Mesenchymal stem cell (in vitro differentiated cells and primary cell): ENCODE results near the gene MDM2.

ENCODE experiments used
- DNase-seq: peaks from one replicate; pipeline ENCODE4 v3.0.0-alpha.2; 2013
- H2AFZ ChIP-seq: one replicate; pipeline ENCODE4 v1.6.1; 2013; ENCODE audit warnings: low read depth, mild to moderate bottlenecking, control low read depth, inconsistent platforms, low read length, moderate library complexity
- H2AK5ac ChIP-seq: 2 replicates; pipeline ENCODE4 v1.6.1; 2013; ENCODE audit warnings: low read length, moderate library complexity, mild to moderate bottlenecking, inconsistent platforms; ENCODE audit not compliant: severe bottlenecking
- H2BK120ac ChIP-seq: one replicate; pipeline ENCODE4 v1.6.1; 2013; ENCODE audit warnings: low read depth, mild to moderate bottlenecking, inconsistent platforms, low read length, moderate library complexity
- H2BK12ac ChIP-seq, 2 experiments: one replicate each; pipeline ENCODE4 v1.6.1; 2013; ENCODE audit warnings: inconsistent platforms in 2 of 2, low read length in 2 of 2, mild to moderate bottlenecking in 2 of 2, moderate library complexity in 2 of 2, control low read depth in 1 of 2
- H2BK15ac ChIP-seq: one replicate; pipeline ENCODE4 v1.6.1; 2013; ENCODE audit warnings: mild to moderate bottlenecking, low read depth, inconsistent platforms; ENCODE audit not compliant: poor library complexity, severe bottlenecking
- H2BK5ac ChIP-seq: 2 replicates; pipeline ENCODE4 v1.6.1; 2013; ENCODE audit warnings: low read depth, mild to moderate bottlenecking, low read length, control low read depth, inconsistent platforms; ENCODE audit not compliant: poor library complexity, severe bottlenecking
- H3K14ac ChIP-seq, 2 experiments: one replicate each; pipeline ENCODE4 v1.6.1; 2013; ENCODE audit warnings: inconsistent platforms in 2 of 2, low read length in 2 of 2, control low read depth in 1 of 2, mild to moderate bottlenecking in 1 of 2, moderate library complexity in 1 of 2
- H3K18ac ChIP-seq, 2 experiments: one replicate each; pipeline ENCODE4 v1.6.1; 2013; ENCODE audit warnings: inconsistent platforms in 2 of 2, low read length in 2 of 2, control low read depth in 1 of 2, low read depth in 1 of 2, mild to moderate bottlenecking in 1 of 2
- H3K23ac ChIP-seq, 2 experiments: one replicate each; pipeline ENCODE4 v1.6.1; 2013; ENCODE audit warnings: inconsistent platforms in 2 of 2, low read length in 2 of 2, mild to moderate bottlenecking in 2 of 2, moderate library complexity in 2 of 2, control low read depth in 1 of 2
- H3K27ac ChIP-seq: 2 replicates; pipeline ENCODE4 v1.5.1; 2013; ENCODE audit warnings: mild to moderate bottlenecking, moderate library complexity, low read length, control low read depth, inconsistent platforms; ENCODE audit not compliant: poor library complexity, severe bottlenecking
- H3K27me3 ChIP-seq, 2 experiments: 2 replicates each; pipeline versions ENCODE4 v1.6.1 to v1.7.0; 2013; ENCODE audit warnings: low read length in 2 of 2, mild to moderate bottlenecking in 2 of 2, moderate library complexity in 2 of 2, control low read depth in 1 of 2, inconsistent platforms in 1 of 2; ENCODE audit not compliant: control insufficient read depth in 1 of 2, insufficient read depth in 1 of 2
- H3K36me3 ChIP-seq, 2 experiments: 2 replicates each; pipeline versions ENCODE4 v1.6.1 to v1.7.0; 2013; ENCODE audit warnings: low read length in 2 of 2, control low read depth in 1 of 2, inconsistent platforms in 1 of 2, low read depth in 1 of 2, mild to moderate bottlenecking in 1 of 2; ENCODE audit not compliant: insufficient read depth in 2 of 2, control insufficient read depth in 1 of 2
- H3K4ac ChIP-seq, 2 experiments: one replicate each; pipeline ENCODE4 v1.6.1; 2013; ENCODE audit warnings: inconsistent platforms in 2 of 2, low read length in 2 of 2, mild to moderate bottlenecking in 2 of 2, moderate library complexity in 2 of 2, control low read depth in 1 of 2, low read depth in 1 of 2
- H3K4me1 ChIP-seq: 2 replicates; pipeline ENCODE4 v1.6.1; 2013; ENCODE audit warnings: low read depth, low read length, control low read depth; ENCODE audit not compliant: control insufficient read depth, insufficient read depth
- H3K4me2 ChIP-seq: 2 replicates; pipeline ENCODE4 v1.6.1; 2013; ENCODE audit warnings: low read length, mild to moderate bottlenecking, inconsistent platforms; ENCODE audit not compliant: poor library complexity, severe bottlenecking
- H3K4me3 ChIP-seq, 2 experiments: 2 replicates each; pipeline versions ENCODE4 v1.5.1 to v1.7.0; 2013; ENCODE audit warnings: low read length in 2 of 2, mild to moderate bottlenecking in 2 of 2, control low read depth in 1 of 2, low read depth in 1 of 2; ENCODE audit not compliant: insufficient read depth in 1 of 2
- H3K79me1 ChIP-seq: replicated peaks from 2 replicates; pipeline ENCODE4 v1.6.1; 2013; ENCODE audit warnings: mild to moderate bottlenecking, control low read depth, low read length, inconsistent platforms; ENCODE audit not compliant: poor library complexity, severe bottlenecking
- H3K9ac ChIP-seq: 2 replicates; pipeline ENCODE4 v1.7.0; 2013; ENCODE audit warnings: mild to moderate bottlenecking, low read length, moderate library complexity
- H3K9me3 ChIP-seq: 2 replicates; pipeline ENCODE4 v1.7.0; 2013; ENCODE audit warnings: mild to moderate bottlenecking, low read length; ENCODE audit not compliant: control insufficient read depth
- H4K8ac ChIP-seq: one replicate; pipeline ENCODE4 v1.6.1; 2013; ENCODE audit warnings: inconsistent platforms, mild to moderate bottlenecking, low read length, moderate library complexity
- H4K91ac ChIP-seq: one replicate; pipeline ENCODE4 v1.6.1; 2013; ENCODE audit warnings: mild to moderate bottlenecking, low read length, inconsistent platforms
- WGBS: methylation state at CpG from one replicate; pipeline ENCODE4 v1.1.7; 2013; ENCODE audit warnings: mixed read lengths; 5-methylcytosine and 5-hydroxymethylcytosine counted together

The MDM2 gene

GRCh38 chr12:68870011-68870410 lies 62.0 kb downstream of the MDM2 start:
- no peak overlapping the region for H2BK15ac ChIP-seq
- H3K9ac ChIP-seq, result no peak overlapping the region
- no peaks in the 10 kb centered on the region for H3K4me1 ChIP-seq
- no peak overlapping the region for H3K18ac ChIP-seq
- H3K4me3 ChIP-seq, result no peak overlapping the region
- H3K79me1 ChIP-seq, result no peaks in the 10 kb centered on the region
- H3K27ac ChIP-seq, result no peak overlapping the region
- WGBS, result 66% methylated on average over 3 of the region's 5 CpGs
- no peak overlapping the region for H3K14ac ChIP-seq
- H2BK12ac ChIP-seq, result no peak overlapping the region
- H2AK5ac ChIP-seq, result no peak overlapping the region
- no peaks in the 10 kb centered on the region for H3K27me3 ChIP-seq
- no peaks in the 10 kb centered on the region for H3K9me3 ChIP-seq
- no peak overlapping the region for H4K91ac ChIP-seq
- no peak for DNase-seq
- H2BK5ac ChIP-seq, result no peak overlapping the region
- no peak overlapping the region for H3K4me2 ChIP-seq
- no peak overlapping the region for H3K23ac ChIP-seq
- no peak overlapping the region for H4K8ac ChIP-seq
- H3K4ac ChIP-seq, result no peak overlapping the region
- no peak overlapping the region for H2AFZ ChIP-seq
- H3K36me3 ChIP-seq, result peaks cover 0 to 6% of the 10 kb centered on the region in 2 experiments
- H2BK120ac ChIP-seq, result no peak overlapping the region

DNA sequence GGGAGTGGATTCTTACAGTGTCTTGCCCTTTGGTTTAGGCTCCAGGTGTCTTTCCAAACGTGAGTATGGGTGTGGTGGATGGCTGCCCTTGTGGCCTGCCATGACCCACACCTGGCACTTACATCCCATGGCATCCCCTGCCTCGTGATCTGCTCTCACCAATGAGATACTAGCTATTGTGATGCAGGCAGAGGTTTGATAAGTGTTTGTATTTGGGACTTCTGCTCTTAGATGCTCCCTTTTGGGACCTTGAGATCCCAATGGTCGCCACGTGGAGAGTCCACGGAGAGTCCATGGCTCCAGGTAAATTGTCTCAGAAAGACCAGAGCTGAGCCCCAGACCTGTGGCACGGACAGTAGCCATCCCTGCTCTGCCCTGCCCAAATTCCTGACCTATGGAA lies 62.5 kb downstream of the MDM2 start:
- Histone ChIP-seq H3K4me1 (no peaks in the 10 kb centered on the region), H4K8ac (no peak overlapping the region), H2AK5ac (no peak overlapping the region), H3K27me3 (no peaks in the 10 kb centered on the region), H2BK5ac (no peak overlapping the region), H2BK120ac (no peak overlapping the region), H3K14ac (no peak overlapping the region), H2BK15ac (no peak overlapping the region), H2AFZ (no peak overlapping the region), H3K27ac (no peak overlapping the region), H3K4me3 (no peak overlapping the region), H3K36me3 (peaks cover 0 to 6% of the 10 kb centered on the region in 2 experiments), H4K91ac (no peak overlapping the region), H3K4me2 (no peak overlapping the region), H3K9me3 (no peaks in the 10 kb centered on the region), H2BK12ac (no peak overlapping the region), H3K18ac (no peak overlapping the region), H3K79me1 (no peaks in the 10 kb centered on the region), H3K4ac (no peak overlapping the region), H3K23ac (no peak overlapping the region), H3K9ac (no peak overlapping the region)
- no peak for DNase-seq
- WGBS, result 75% methylated on average over 4 of the region's 6 CpGs

- no peak overlapping the region for H2BK12ac ChIP-seq
- H3K79me1 ChIP-seq, result no peaks in the 10 kb centered on the region
- H2BK5ac ChIP-seq, result no peak overlapping the region
- 79% methylated on average over 8 of the region's 8 CpGs for WGBS
- H3K14ac ChIP-seq, result no peak overlapping the region
- no peak overlapping the region for H2BK15ac ChIP-seq
- no peak overlapping the region for H3K18ac ChIP-seq
- no peaks in the 10 kb centered on the region for H3K9me3 ChIP-seq
- H3K4me1 ChIP-seq, result no peaks in the 10 kb centered on the region
- no peak overlapping the region for H3K4me2 ChIP-seq
- no peak overlapping the region for H4K91ac ChIP-seq
- no peak overlapping the region for H2AK5ac ChIP-seq
- no peak overlapping the region for H3K23ac ChIP-seq
- no peak overlapping the region for H2BK120ac ChIP-seq
- no peak overlapping the region for H3K27ac ChIP-seq
- H3K27me3 ChIP-seq, result no peaks in the 10 kb centered on the region
- H4K8ac ChIP-seq, result no peak overlapping the region
- no peak overlapping the region for H2AFZ ChIP-seq
- no peak overlapping the region for H3K4ac ChIP-seq
- H3K9ac ChIP-seq, result no peak overlapping the region
- no peak for DNase-seq
- no peak overlapping the region for H3K4me3 ChIP-seq
- H3K36me3 ChIP-seq, result peaks cover 0 to 6% of the 10 kb centered on the region in 2 experiments
Observed at GRCh38 chr12:68871396-68871795, 63.4 kb downstream of the MDM2 start.

DNA sequence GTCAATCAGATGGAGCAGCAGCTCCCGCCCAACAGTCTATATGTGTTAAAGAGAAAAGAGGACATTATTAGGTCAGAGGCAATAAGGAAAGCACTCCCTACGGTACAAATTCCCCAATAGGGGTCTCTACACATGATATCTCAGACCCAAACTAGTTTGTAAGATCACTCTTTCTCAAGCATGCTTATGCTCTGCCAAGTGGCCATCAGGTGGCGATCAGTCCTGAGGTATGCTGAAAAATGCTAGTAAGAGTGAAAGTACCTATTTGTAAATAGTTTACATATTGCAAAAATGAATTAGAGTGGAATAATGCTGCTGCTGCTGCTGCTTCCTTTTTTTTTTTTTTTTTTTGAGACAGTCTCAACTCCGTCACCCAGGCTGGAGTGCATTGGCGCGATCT lies 63.9 kb downstream of the MDM2 start:
- Histone ChIP-seq H3K36me3 (peaks cover 0 to 6% of the 10 kb centered on the region in 2 experiments), H3K18ac (no peak overlapping the region), H3K27ac (no peak overlapping the region), H3K4ac (no peak overlapping the region), H2AFZ (no peak overlapping the region), H3K4me3 (no peak overlapping the region), H2BK15ac (no peak overlapping the region), H2BK120ac (no peak overlapping the region), H3K4me1 (no peaks in the 10 kb centered on the region), H3K9ac (no peak overlapping the region), H3K79me1 (no peaks in the 10 kb centered on the region), H2BK5ac (no peak overlapping the region), H4K91ac (no peak overlapping the region), H4K8ac (no peak overlapping the region), H3K9me3 (no peaks in the 10 kb centered on the region), H3K14ac (no peak overlapping the region), H2AK5ac (no peak overlapping the region), H3K23ac (no peak overlapping the region), H2BK12ac (no peak overlapping the region), H3K4me2 (no peak overlapping the region), H3K27me3 (no peaks in the 10 kb centered on the region)
- no peak for DNase-seq
- WGBS, result 81% methylated on average over 4 of the region's 6 CpGs
